ENCODE results near the gene CCDC179.

The CCDC179 gene

GRCh38 chr11:22860241-22860640, at the start of gene CCDC179:
Gene CCDC179, minus strand, starts transcription at chr11:22860474. Its CDS starts 53 bp downstream, at chr11:22860421.
- no peak for DNase-seq

GRCh38 chr11:22903782-22904181, 43.5 kb upstream of the CCDC179 start:
- no peak for DNase-seq

- DNase-seq = no peak
These were observed 41.3 kb upstream of the CCDC179 start for GRCh38 chr11:22901603-22902002.

GRCh38 chr11:22900764-22901486, 40.7 kb upstream of the CCDC179 start:
- no peak for DNase-seq

GRCh38 chr11:22898036-22898435, 37.8 kb upstream of the CCDC179 start:
- no peak for DNase-seq

- DNase-seq = no peak
These were observed 30.0 kb upstream of the CCDC179 start for GRCh38 chr11:22890227-22890626.

GRCh38 chr11:22884217-22884616, 23.9 kb upstream of the CCDC179 start:
- DNase-seq = no peak

- DNase-seq = no peak
These were observed 19.4 kb upstream of the CCDC179 start for GRCh38 chr11:22879630-22880029.

GRCh38 chr11:22878604-22879003, 18.3 kb upstream of the CCDC179 start:
- DNase-seq = no peak

GRCh38 chr11:22878039-22878438, 17.8 kb upstream of the CCDC179 start:
- DNase-seq = no peak

GRCh38 chr11:22875869-22876473, 15.7 kb upstream of the CCDC179 start:
- DNase-seq = peak; percentile 88

GRCh38 chr11:22869325-22869724, 9.1 kb upstream of the CCDC179 start:
- no peak for DNase-seq

GRCh38 chr11:22859756-22860155, 518 bp downstream of the CCDC179 start:
- DNase-seq = no peak

- DNase-seq = no peak
These were observed 8.8 kb downstream of the CCDC179 start for GRCh38 chr11:22851477-22851876.

- DNase-seq = no peak
These were observed 13.5 kb downstream of the CCDC179 start for GRCh38 chr11:22846726-22847125.

GRCh38 chr11:22832315-22833015, 27.8 kb downstream of the CCDC179 start:
- no peak for DNase-seq

GRCh38 chr11:22830082-22830414, 30.2 kb downstream of the CCDC179 start:
- DNase-seq = no peak

GRCh38 chr11:22829231-22830081, 30.8 kb downstream of the CCDC179 start, which contains the start of gene SVIP:
Gene SVIP, minus strand, starts transcription at chr11:22829801. Its CDS starts 53 bp downstream, at chr11:22829748.
- DNase-seq = peak; percentile 92

GRCh38 chr11:22828373-22828772, 31.9 kb downstream of the CCDC179 start:
- no peak for DNase-seq

- DNase-seq = no peak
These were observed 38.1 kb downstream of the CCDC179 start for GRCh38 chr11:22822203-22822602.

- DNase-seq = no peak
These were observed 50.4 kb downstream of the CCDC179 start for GRCh38 chr11:22809893-22810292.

- no peak for DNase-seq
These were observed 51.6 kb downstream of the CCDC179 start for GRCh38 chr11:22808571-22809197.
